ENCODE results near the gene CDH13.

DNA sequence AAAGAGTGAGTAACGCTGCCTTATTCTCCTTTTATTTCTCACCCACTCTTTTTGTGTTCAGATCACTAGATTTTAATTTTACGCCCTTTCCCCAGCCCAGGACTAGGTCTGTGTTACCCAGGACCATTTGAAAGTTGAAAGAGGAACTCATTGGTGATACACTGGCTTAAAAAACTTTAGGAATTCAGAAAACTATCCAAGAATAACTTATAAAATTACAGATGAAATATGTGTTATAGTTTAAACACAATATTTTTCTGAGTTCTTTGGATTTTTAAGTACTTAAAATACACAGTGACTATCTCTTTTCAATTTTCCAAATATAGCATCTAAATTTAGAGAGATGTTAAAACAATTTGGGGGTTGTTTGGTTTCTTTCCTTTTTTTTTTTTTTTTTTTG is 385.2 kb downstream of the CDH13 start:
- TF ChIP-seq, protein P1, sequence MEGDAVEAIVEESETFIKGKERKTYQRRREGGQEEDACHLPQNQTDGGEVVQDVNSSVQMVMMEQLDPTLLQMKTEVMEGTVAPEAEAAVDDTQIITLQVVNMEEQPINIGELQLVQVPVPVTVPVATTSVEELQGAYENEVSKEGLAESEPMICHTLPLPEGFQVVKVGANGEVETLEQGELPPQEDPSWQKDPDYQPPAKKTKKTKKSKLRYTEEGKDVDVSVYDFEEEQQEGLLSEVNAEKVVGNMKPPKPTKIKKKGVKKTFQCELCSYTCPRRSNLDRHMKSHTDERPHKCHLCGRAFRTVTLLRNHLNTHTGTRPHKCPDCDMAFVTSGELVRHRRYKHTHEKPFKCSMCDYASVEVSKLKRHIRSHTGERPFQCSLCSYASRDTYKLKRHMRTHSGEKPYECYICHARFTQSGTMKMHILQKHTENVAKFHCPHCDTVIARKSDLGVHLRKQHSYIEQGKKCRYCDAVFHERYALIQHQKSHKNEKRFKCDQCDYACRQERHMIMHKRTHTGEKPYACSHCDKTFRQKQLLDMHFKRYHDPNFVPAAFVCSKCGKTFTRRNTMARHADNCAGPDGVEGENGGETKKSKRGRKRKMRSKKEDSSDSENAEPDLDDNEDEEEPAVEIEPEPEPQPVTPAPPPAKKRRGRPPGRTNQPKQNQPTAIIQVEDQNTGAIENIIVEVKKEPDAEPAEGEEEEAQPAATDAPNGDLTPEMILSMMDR (IDR thresholded peaks at IDR 0.05): no peak
- no peak for TF ChIP-seq ZFX (IDR thresholded peaks at IDR 0.05; ENCODE audit: borderline replicate concordance)
